Fibroblast of villous mesenchyme (primary cell): ENCODE data around the gene CCDC71L. TPM values are rescaled to one million over a fixed set of nuclear protein-coding genes. Genes with fewer than 3 reads are reported as not detected.

Experiments used
- DNase-seq: peaks from one replicate; pipeline ENCODE4 v3.0.0-alpha.2; 2010; ENCODE audit warnings: low read depth
- H3K4me3 ChIP-seq: 2 replicates; pipeline ENCODE4 v1.5.1; 2011; ENCODE audit warnings: low read depth, mild to moderate bottlenecking, low read length
- CTCF ChIP-seq: IDR thresholded peaks from 2 replicates; pipeline ENCODE4 v1.5.1; 2012; ENCODE audit warnings: low read depth, mild to moderate bottlenecking, low read length; ENCODE audit not compliant: insufficient read depth
- total RNA-seq: library from RNA; depleted of rRNA; stranded (reverse); fragments of >200 nt; gene quantifications from 2 replicates; pipeline ENCODE4 v1.2.3, GENCODE V29; 2012

Gene CCDC71L
- total RNA-seq, 1 donor = 58.7 TPM

GRCh38 chr7:106617860-106618259 lies 43.1 kb downstream of the CCDC71L start:
- H3K4me3 ChIP-seq = no peak overlapping the region
- no peak for DNase-seq
- TF ChIP-seq CTCF = no peak

DNA sequence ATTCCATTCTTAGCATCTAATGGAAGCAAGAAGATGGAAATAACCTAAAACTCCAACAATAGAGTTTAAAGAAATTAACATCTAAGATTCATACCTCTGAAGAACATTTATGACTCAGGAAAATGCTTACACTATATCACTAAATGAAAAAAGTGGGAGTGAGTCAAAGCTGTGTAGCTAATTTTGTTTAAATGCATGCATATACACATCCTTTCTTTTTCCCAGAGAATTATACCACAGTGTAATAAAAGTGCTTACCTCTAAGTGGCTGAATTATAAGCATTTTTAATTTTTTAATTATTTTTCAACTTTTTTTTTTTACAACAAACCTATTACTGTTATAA lies 44.3 kb downstream of the CCDC71L start:
- no peak for TF ChIP-seq CTCF
- no peak for DNase-seq
- H3K4me3 ChIP-seq = no peak overlapping the region

- no peak for TF ChIP-seq CTCF
- no peak for DNase-seq
- H3K4me3 ChIP-seq = no peak overlapping the region
Measured at GRCh38 chr7:106615808-106616707, 44.9 kb downstream of the CCDC71L start.

GRCh38 chr7:106614751-106615150 lies 46.2 kb downstream of the CCDC71L start:
- DNase-seq = peak; percentile 22
- TF ChIP-seq CTCF = no peak
- no peak overlapping the region for H3K4me3 ChIP-seq

GRCh38 chr7:106613848-106614560 lies 47.0 kb downstream of the CCDC71L start:
- TF ChIP-seq CTCF = no peak
- peak; percentile 71 for DNase-seq
- no peak overlapping the region for H3K4me3 ChIP-seq

- DNase-seq = no peak
- TF ChIP-seq CTCF = no peak
- no peak overlapping the region for H3K4me3 ChIP-seq
Measured at GRCh38 chr7:106613279-106613678, 47.7 kb downstream of the CCDC71L start.
